Caco-2 (cell line): Measurements from ENCODE around the gene NIPAL3. TPM values are rescaled to one million over a fixed set of nuclear protein-coding genes. Genes with fewer than 3 reads are reported as not detected.
A peak's percentile ranks its signal among the peaks of the same experiment; 100 is the strongest.
"Not testable (repeated sequence)": the region's sequence is repeated elsewhere in the genome, so short reads cannot be mapped to it uniquely, and the experiment has no call there.

Experiments
- BruUV-seq: library from RNA; stranded (reverse); fragments of 400-500 nt; replicated peaks from 2 replicates; lab custom pipeline; 2021; lab: Mats Ljungman, UMichigan
- CTCF ChIA-PET: fragments of 300-600 bp; sonication (Branson Sonifier 250); formaldehyde crosslinking; loops from one replicate; lab custom pipeline; 2022; ENCODE audit warnings: antibody characterized with exemption; lab: Charles Lee
- POLR2A ChIA-PET: fragments of 300-600 bp; sonication (Branson Sonifier 250); formaldehyde crosslinking; loops from one replicate; lab custom pipeline; 2022; ENCODE audit warnings: antibody characterized with exemption; lab: Charles Lee
- DNase-seq, 2 experiments: peaks; one replicate each; pipeline versions ENCODE4 v3.0.0 to v3.0.0-alpha.2; 2020 to 2022
- H3K27me3 ChIP-seq: replicated peaks from 2 replicates; pipeline ENCODE4 v1.6.0; 2011; ENCODE audit warnings: low read length; ENCODE audit not compliant: control insufficient read depth, insufficient read depth
- H3K36me3 ChIP-seq: 2 replicates; pipeline ENCODE4 v1.5.1; 2011; ENCODE audit warnings: low read length; ENCODE audit not compliant: control insufficient read depth, insufficient read depth
- H3K4me1 ChIP-seq: fragments of 250-450 bp; sonication (Bioruptor Pico); 2 replicates; pipeline ENCODE4 v1.5.1; 2020; ENCODE audit warnings: mild to moderate bottlenecking
- H3K4me3 ChIP-seq: 2 replicates; pipeline ENCODE4 v1.5.1; 2011; ENCODE audit warnings: low read depth, mild to moderate bottlenecking, control low read depth, low read length
- H3K9me3 ChIP-seq: fragments of 250-450 bp; sonication (Bioruptor Pico); 2 replicates; pipeline ENCODE4 v1.5.1; 2020; ENCODE audit warnings: mild to moderate bottlenecking, moderate library complexity
- H3K27ac Mint-ChIP-seq: one replicate; pipeline ENCODE4 v1.8.0; 2022; ENCODE audit warnings: mixed read lengths; ENCODE audit not compliant: unreplicated experiment
- H3K27me3 Mint-ChIP-seq: one replicate; pipeline ENCODE4 v1.8.0; 2022; ENCODE audit warnings: mixed read lengths; ENCODE audit not compliant: insufficient read depth, unreplicated experiment
- H3K36me3 Mint-ChIP-seq: one replicate; pipeline ENCODE4 v1.8.0; 2022; ENCODE audit warnings: mild to moderate bottlenecking, mixed read lengths; ENCODE audit not compliant: insufficient read depth, unreplicated experiment
- H3K4me1 Mint-ChIP-seq: one replicate; pipeline ENCODE4 v1.8.0; 2022; ENCODE audit warnings: low read depth, mixed read lengths; ENCODE audit not compliant: unreplicated experiment
- H3K4me3 Mint-ChIP-seq: one replicate; pipeline ENCODE4 v1.8.0; 2022; ENCODE audit warnings: mild to moderate bottlenecking, moderate library complexity, mixed read lengths; ENCODE audit not compliant: unreplicated experiment
- H3K9me3 Mint-ChIP-seq: one replicate; pipeline ENCODE4 v1.8.0; 2022; ENCODE audit warnings: mixed read lengths; ENCODE audit not compliant: unreplicated experiment
- CTCF ChIP-seq, 2 experiments: fragments of 200-600 bp in 1 of 2; IDR thresholded peaks; 1 replicate in 1 of 2; 2 replicates in 1 of 2; pipeline versions ENCODE4 v1.5.1 to v1.8.0; 2011 to 2022; ENCODE audit warnings: antibody characterized with exemption in 1 of 2, control low read depth in 1 of 2, inconsistent platforms in 1 of 2, low read depth in 1 of 2, low read length in 1 of 2, mild to moderate bottlenecking in 1 of 2, moderate library complexity in 1 of 2; ENCODE audit not compliant: insufficient read depth in 1 of 2, severe bottlenecking in 1 of 2, unreplicated experiment in 1 of 2
- intact Hi-C: fragments of 100-400 bp; cut with micrococcal nuclease; formaldehyde crosslinking; loops from one replicate; pipeline ENCODE4 v1.10.0; 2022; ENCODE audit not compliant: unreplicated experiment
- total RNA-seq: library from RNA; stranded (reverse); gene quantifications from 2 replicates; pipeline ENCODE4 v1.2.3, GENCODE V29; 2022

NIPAL3 gene
- total RNA-seq, 1 experiment from 2014 or later: 9.2 TPM

DNA sequence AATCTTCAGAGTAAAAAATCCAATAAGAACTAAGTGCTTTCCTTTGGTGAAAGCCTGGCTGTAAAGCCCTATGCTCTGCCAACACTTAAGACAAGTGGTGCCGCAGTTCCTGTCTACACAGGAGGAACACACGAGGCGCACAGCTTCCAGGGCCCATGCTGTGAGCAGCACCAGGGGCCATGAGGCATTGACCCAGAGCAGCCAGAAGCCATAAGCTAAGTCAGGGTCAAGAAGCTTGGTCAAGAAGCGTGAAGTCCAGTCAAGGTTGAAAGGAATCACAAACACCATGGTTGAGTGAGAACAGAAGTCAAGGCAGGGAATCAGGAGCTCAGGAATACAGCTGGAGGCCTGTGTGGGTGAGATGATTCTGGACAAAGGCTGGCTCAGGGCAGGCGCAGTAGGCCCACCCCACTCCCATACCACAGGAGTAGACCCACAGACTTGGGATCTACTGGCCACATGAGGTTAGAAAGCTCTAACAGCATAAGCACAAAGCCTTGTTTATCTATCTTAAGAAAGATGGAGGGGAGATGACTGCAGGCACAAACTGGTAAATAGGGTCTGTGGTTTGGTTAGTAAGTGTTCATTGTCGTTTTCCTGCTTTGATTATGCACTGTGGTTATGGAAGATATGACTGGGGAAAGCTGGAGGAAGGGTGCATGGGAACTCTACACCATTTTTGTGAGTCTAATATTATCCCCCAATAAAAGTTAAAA lies 44.1 kb downstream of the NIPAL3 start:
- Mint-ChIP-seq H3K27me3 (no peaks in the 10 kb centered on the region), H3K36me3 (peaks cover 3% of the 10 kb centered on the region), H3K4me1 (peaks cover 9% of the 10 kb centered on the region), H3K4me3 (no peak overlapping the region), H3K9me3 (no peaks in the 10 kb centered on the region), H3K27ac (no peak overlapping the region)
- no peak for TF ChIP-seq CTCF (IDR thresholded peaks at IDR 0.05; ENCODE audit: insufficient read depth in 1 of 2, low read depth in 1 of 2, low read length in 1 of 2, severe bottlenecking in 1 of 2, unreplicated experiment in 1 of 2)
- BruUV-seq: no TSS peak
- no peaks in the 10 kb centered on the region for H3K27me3 ChIP-seq
- no peak for DNase-seq
- POLR2A ChIA-PET: no interaction called here
- intact Hi-C loops: no loop called here
- CTCF ChIA-PET: interaction anchor here (0.6 kb wide), 1 partner anchor 368 kb away, joined by 12 read pairs; no protein-coding TSS in a partner anchor
- no peaks in the 10 kb centered on the region for H3K36me3 ChIP-seq
- no peaks in the 10 kb centered on the region for H3K9me3 ChIP-seq
- no peaks in the 10 kb centered on the region for H3K4me1 ChIP-seq
- no peak overlapping the region for H3K4me3 ChIP-seq

DNA sequence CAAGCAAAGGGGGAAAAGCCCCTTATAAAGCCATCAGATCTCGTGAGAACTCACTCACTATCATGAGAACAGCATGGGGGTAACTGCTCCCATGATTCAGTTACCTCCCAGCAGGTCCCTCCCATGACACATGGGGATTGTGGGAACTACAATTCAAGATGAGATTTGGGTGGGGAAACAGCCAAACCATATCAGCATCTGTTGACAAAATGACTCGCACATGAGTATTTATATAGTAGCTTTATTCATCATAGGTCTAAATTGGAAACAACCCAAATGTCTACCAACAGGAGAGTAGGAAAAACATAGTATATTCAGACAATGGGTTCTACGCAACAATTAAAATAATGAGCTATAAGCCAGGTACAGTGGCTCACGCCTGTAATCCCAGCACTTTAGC lies 46.5 kb downstream of the NIPAL3 start:
- H3K4me1 ChIP-seq, H3K4me3 Mint-ChIP-seq, H3K4me1 Mint-ChIP-seq, DNase-seq, H3K27me3 ChIP-seq, H3K36me3 Mint-ChIP-seq, POLR2A ChIA-PET, CTCF ChIA-PET, H3K9me3 ChIP-seq, H3K27me3 Mint-ChIP-seq, BruUV-seq, H3K27ac Mint-ChIP-seq, H3K9me3 Mint-ChIP-seq, intact Hi-C loops, H3K36me3 ChIP-seq, H3K4me3 ChIP-seq: not testable (repeated sequence)

DNA sequence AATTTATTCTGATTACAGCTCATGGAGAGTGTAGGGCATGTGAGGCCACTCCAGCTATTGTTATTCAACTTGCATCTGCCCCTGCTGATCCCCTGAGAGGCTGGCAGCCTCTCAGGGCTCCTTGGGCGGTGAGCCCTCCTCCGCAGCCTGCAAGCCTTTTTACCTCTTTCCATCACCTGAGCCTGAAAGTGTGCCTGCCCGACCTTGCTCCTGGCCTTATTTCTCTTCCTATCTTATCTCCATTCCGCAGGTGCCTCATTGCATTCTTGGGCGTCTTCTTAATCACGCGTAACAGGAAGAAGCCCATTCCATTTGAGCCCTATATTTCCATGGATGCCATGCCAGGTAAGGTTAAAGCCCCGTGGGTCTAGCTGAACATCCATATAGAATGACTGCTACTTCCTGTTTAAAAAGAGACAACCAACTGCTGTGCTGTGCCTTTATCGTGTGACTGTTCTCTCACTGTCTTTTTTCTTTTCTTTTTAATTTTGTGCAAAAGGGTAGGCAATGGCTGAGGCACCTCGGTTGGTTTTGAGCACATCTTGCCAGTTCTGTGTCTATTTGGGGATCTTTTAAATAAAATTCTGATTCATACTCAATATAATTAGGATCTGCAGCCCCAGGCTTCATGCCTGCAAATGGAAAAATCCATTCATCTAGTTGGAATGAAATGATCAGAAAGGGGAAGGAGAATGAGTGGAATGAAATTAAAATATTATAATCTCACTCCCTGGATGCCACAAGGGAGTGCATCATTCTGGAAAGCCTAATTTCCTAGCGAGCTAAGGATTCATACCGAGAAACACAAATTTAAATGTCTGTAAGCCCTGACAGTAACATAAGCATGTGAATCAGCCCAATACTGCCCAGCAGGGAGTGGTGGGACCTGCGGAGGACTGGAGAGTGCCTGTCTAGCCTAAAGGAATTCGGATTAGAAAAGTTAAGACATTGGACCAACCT lies 48.5 kb downstream of the NIPAL3 start:
- BruUV-seq: no TSS peak

More for the DNA sequence above, 48.5 kb downstream of the NIPAL3 start:
- H3K4me3 Mint-ChIP-seq: no peak overlapping the region
- POLR2A ChIA-PET: interaction anchor here (0.6 kb wide), 1 partner anchor 313 kb away, joined by 3 read pairs; no protein-coding TSS in a partner anchor
- no peak for DNase-seq
- Histone ChIP-seq H3K4me3 (no peak overlapping the region), H3K36me3 (no peaks in the 10 kb centered on the region), H3K9me3 (no peaks in the 10 kb centered on the region), H3K4me1 (no peaks in the 10 kb centered on the region), H3K27me3 (no peaks in the 10 kb centered on the region)
- H3K4me1 Mint-ChIP-seq: peaks cover 9% of the 10 kb centered on the region
- intact Hi-C loops: no loop called here
- CTCF ChIA-PET: no interaction called here
- no peaks in the 10 kb centered on the region for H3K36me3 Mint-ChIP-seq
- no peaks in the 10 kb centered on the region for H3K9me3 Mint-ChIP-seq
- no peak for TF ChIP-seq CTCF (IDR thresholded peaks at IDR 0.05; ENCODE audit: insufficient read depth in 1 of 2, low read depth in 1 of 2, low read length in 1 of 2, severe bottlenecking in 1 of 2, unreplicated experiment in 1 of 2)
- H3K27ac Mint-ChIP-seq: peak overlapping the region; percentile 23
- H3K27me3 Mint-ChIP-seq: no peaks in the 10 kb centered on the region
